HEK293 (cell line): Measurements from ENCODE around the gene MAP1LC3B2.
A peak's percentile ranks its signal among the peaks of the same experiment; 100 is the strongest.

Experiments used
- CTCF ChIA-PET: fragments of 350-600 bp; formaldehyde crosslinking; extraction: SDS; loops from one replicate; lab custom pipeline; 2021; ENCODE audit warnings: antibody characterized with exemption; lab: Yijun Ruan, JAX
- POLR2A ChIA-PET: fragments of 300-600 bp; formaldehyde crosslinking; extraction: SDS; loops from one replicate; lab custom pipeline; 2020; ENCODE audit warnings: antibody characterized with exemption, inconsistent platforms; lab: Yijun Ruan, JAX
- H3K27ac ChIP-seq: fragments of 200-500 bp; sonication (Bioruptor generic); 2 replicates; pipeline ENCODE4 v1.5.1; 2014; ENCODE audit warnings: low read depth, low read length, control low read depth, inconsistent platforms; ENCODE audit errors: extremely low read depth
- H3K36me3 ChIP-seq, 2 experiments: fragments of 200-500 bp in 1 of 2; sonication (Bioruptor generic) in 1 of 2; 1 replicate in 1 of 2; 2 replicates in 1 of 2; pipeline ENCODE4 v1.5.1; 2014 to 2017; ENCODE audit warnings: inconsistent platforms in 2 of 2, low read length in 2 of 2; ENCODE audit not compliant: control insufficient read depth in 2 of 2, insufficient read depth in 1 of 2
- H3K4me1 ChIP-seq: fragments of 200-500 bp; sonication (Bioruptor generic); 2 replicates; pipeline ENCODE4 v1.5.1; 2014; ENCODE audit warnings: mild to moderate bottlenecking, low read length, inconsistent platforms; ENCODE audit not compliant: control insufficient read depth, insufficient read depth
- H3K4me3 ChIP-seq: 2 replicates; pipeline ENCODE4 v1.5.1; 2011; ENCODE audit warnings: low read depth, mild to moderate bottlenecking, control low read depth, low read length, moderate library complexity
- H3K9me3 ChIP-seq: fragments of 200-500 bp; sonication (Bioruptor generic); 2 replicates; pipeline ENCODE4 v1.5.1; 2014; ENCODE audit warnings: low read depth, low read length, inconsistent platforms; ENCODE audit not compliant: control insufficient read depth, insufficient read depth
- BCL11A ChIP-seq: fragments of 450-650 bp; formaldehyde crosslinking; IDR thresholded peaks from 2 replicates; pipeline ENCODE4 v1.5.1; 2016; ENCODE audit warnings: low read depth, missing biosample characterization, missing genetic modification characterization
- FEZF1 ChIP-seq: fragments of 450-650 bp; formaldehyde crosslinking; IDR thresholded peaks from 2 replicates; pipeline ENCODE4 v1.5.1; 2016; ENCODE audit warnings: missing biosample characterization, missing genetic modification characterization
- KLF9 ChIP-seq: fragments of 450-650 bp; formaldehyde crosslinking; IDR thresholded peaks from 2 replicates; pipeline ENCODE4 v1.5.1; 2016; ENCODE audit warnings: missing biosample characterization, missing genetic modification characterization, low read depth
- MEIS1 ChIP-seq: sonication (generic); formaldehyde crosslinking; IDR thresholded peaks from 2 replicates; pipeline ENCODE4 v1.8.1; 2022; ENCODE audit warnings: missing genetic modification reagents, mild to moderate bottlenecking, borderline replicate concordance
- OSR2 ChIP-seq: fragments of 450-650 bp; formaldehyde crosslinking; IDR thresholded peaks from 2 replicates; pipeline ENCODE4 v1.5.1; 2016; ENCODE audit warnings: missing biosample characterization, missing genetic modification characterization
- SCRT2 ChIP-seq: fragments of 450-650 bp; formaldehyde crosslinking; IDR thresholded peaks from 2 replicates; pipeline ENCODE4 v1.5.1; 2016; ENCODE audit warnings: missing biosample characterization, missing genetic modification characterization
- SP7 ChIP-seq: fragments of 450-650 bp; formaldehyde crosslinking; IDR thresholded peaks from 2 replicates; pipeline ENCODE4 v1.5.1; 2016; ENCODE audit warnings: missing biosample characterization, missing genetic modification characterization
- ZBTB20 ChIP-seq: fragments of 450-650 bp; formaldehyde crosslinking; IDR thresholded peaks from 2 replicates; pipeline ENCODE4 v1.5.1; 2016; ENCODE audit warnings: missing biosample characterization, missing genetic modification characterization
- ZFHX2 ChIP-seq: fragments of 450-650 bp; formaldehyde crosslinking; conservative IDR thresholded peaks from 2 replicates; pipeline ENCODE4 v1.5.1; 2016; ENCODE audit warnings: missing biosample characterization, missing genetic modification characterization
- ZNF121 ChIP-seq: fragments of 450-650 bp; formaldehyde crosslinking; IDR thresholded peaks from 2 replicates; pipeline ENCODE4 v1.5.1; 2016; ENCODE audit warnings: missing biosample characterization, missing genetic modification characterization
- ZNF335 ChIP-seq: fragments of 450-650 bp; formaldehyde crosslinking; conservative IDR thresholded peaks from 2 replicates; pipeline ENCODE4 v1.5.1; 2016; ENCODE audit warnings: missing biosample characterization, missing genetic modification characterization
- ZNF366 ChIP-seq: fragments of 450-650 bp; formaldehyde crosslinking; conservative IDR thresholded peaks from 2 replicates; pipeline ENCODE4 v1.5.1; 2016; ENCODE audit warnings: missing biosample characterization, missing genetic modification characterization
- ZNF394 ChIP-seq: fragments of 450-650 bp; formaldehyde crosslinking; IDR thresholded peaks from 2 replicates; pipeline ENCODE4 v1.5.1; 2016; ENCODE audit warnings: missing biosample characterization, missing genetic modification characterization, mild to moderate bottlenecking, moderate library complexity, borderline replicate concordance
- ZNF600 ChIP-seq: fragments of 450-650 bp; formaldehyde crosslinking; IDR thresholded peaks from 2 replicates; pipeline ENCODE4 v1.5.1; 2016; ENCODE audit warnings: missing biosample characterization, missing genetic modification characterization
- ZNF623 ChIP-seq: fragments of 450-650 bp; formaldehyde crosslinking; IDR thresholded peaks from 2 replicates; pipeline ENCODE4 v1.5.1; 2016; ENCODE audit warnings: missing biosample characterization, missing genetic modification characterization
- ZNF701 ChIP-seq: fragments of 450-650 bp; formaldehyde crosslinking; IDR thresholded peaks from 2 replicates; pipeline ENCODE4 v1.5.1; 2016; ENCODE audit warnings: missing biosample characterization, missing genetic modification characterization
- ZNF830 ChIP-seq: fragments of 450-650 bp; IDR thresholded peaks from 2 replicates; pipeline ENCODE4 v1.5.0; 2018; ENCODE audit warnings: missing biosample characterization, missing genetic modification characterization, low read depth, mild to moderate bottlenecking, moderate library complexity
- ZSCAN30 ChIP-seq: fragments of 450-650 bp; IDR thresholded peaks from 2 replicates; pipeline ENCODE4 v1.5.1; 2018; ENCODE audit warnings: missing biosample characterization, mild to moderate bottlenecking, missing genetic modification characterization, moderate library complexity
- TF ChIP-seq, protein P1 (sequence below): fragments of 450-650 bp; formaldehyde crosslinking; IDR thresholded peaks from 2 replicates; pipeline ENCODE4 v1.5.1; 2017; ENCODE audit warnings: missing biosample characterization, missing genetic modification characterization
- TF ChIP-seq, protein P2 (sequence below): fragments of 450-650 bp; IDR thresholded peaks from 2 replicates; pipeline ENCODE4 v1.5.1; 2018; ENCODE audit warnings: missing biosample characterization, mild to moderate bottlenecking, missing genetic modification characterization
- TF ChIP-seq, protein P3 (sequence below): fragments of 450-650 bp; formaldehyde crosslinking; IDR thresholded peaks from 2 replicates; pipeline ENCODE4 v1.5.1; 2016; ENCODE audit warnings: missing biosample characterization, missing genetic modification characterization
- TF ChIP-seq, protein P4 (sequence below): fragments of 450-650 bp; formaldehyde crosslinking; IDR thresholded peaks from 2 replicates; pipeline ENCODE4 v1.5.1; 2016; ENCODE audit warnings: missing biosample characterization, missing genetic modification characterization

Gene MAP1LC3B2

DNA sequence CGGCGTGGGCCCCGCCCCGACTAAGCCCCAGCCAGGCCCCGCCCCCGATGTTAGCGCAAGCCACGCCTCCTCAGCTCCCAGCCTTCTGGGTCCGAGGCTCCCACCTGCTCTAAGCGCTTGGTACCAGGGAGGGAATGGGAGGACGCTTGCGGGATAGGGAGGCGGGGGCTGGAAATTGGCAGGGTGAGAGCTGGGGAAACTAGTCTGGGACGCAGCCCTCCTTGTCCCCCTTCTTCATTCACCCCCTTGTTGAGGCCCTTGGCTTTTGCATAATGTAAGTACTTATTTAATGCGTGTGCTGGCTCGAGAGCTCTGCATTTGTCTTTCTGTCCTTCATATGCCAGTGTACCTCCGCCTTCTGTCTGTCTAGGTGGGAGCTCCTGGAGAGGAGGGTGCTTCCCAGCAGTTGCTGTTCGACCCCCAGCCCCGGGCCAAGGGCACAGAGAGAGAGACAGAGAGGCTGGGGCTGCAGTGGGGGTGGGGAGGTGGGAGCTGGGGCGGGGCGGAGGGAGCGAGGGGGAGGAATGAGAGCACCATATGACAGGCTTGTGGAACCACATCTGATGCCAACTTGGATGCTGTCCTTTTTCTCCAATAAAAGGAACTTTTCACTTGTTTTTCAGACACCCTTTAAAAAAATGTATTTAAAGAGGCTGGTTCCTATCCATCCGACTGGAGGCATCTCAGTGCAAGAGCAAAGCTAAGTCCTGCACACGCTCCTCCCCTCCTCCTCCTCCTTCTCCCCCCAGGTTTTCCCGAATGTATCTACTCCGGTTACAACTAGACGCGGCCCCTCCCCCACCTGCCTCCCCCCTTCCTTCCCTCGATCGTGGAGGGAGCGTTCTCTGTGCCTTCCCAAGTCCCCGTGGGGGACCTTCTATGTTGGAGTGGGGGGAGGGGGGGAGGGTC lies 25.6 kb upstream of the MAP1LC3B2 start (continued):
- TF ChIP-seq ZFHX2 (peak; percentile 28; the same call in 1 of the 2 replicates), ZNF394 (tag by site-specific recombination) (0 out of 2 replicates have a peak, but pooled peaks have one; percentile 21), ZNF366 (tag by site-specific recombination) (peak; percentile 65; the same call in 1 of the 2 replicates)
- TF ChIP-seq, protein P1, sequence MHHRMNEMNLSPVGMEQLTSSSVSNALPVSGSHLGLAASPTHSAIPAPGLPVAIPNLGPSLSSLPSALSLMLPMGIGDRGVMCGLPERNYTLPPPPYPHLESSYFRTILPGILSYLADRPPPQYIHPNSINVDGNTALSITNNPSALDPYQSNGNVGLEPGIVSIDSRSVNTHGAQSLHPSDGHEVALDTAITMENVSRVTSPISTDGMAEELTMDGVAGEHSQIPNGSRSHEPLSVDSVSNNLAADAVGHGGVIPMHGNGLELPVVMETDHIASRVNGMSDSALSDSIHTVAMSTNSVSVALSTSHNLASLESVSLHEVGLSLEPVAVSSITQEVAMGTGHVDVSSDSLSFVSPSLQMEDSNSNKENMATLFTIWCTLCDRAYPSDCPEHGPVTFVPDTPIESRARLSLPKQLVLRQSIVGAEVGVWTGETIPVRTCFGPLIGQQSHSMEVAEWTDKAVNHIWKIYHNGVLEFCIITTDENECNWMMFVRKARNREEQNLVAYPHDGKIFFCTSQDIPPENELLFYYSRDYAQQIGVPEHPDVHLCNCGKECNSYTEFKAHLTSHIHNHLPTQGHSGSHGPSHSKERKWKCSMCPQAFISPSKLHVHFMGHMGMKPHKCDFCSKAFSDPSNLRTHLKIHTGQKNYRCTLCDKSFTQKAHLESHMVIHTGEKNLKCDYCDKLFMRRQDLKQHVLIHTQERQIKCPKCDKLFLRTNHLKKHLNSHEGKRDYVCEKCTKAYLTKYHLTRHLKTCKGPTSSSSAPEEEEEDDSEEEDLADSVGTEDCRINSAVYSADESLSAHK (tag by site-specific recombination) = no peak

DNA sequence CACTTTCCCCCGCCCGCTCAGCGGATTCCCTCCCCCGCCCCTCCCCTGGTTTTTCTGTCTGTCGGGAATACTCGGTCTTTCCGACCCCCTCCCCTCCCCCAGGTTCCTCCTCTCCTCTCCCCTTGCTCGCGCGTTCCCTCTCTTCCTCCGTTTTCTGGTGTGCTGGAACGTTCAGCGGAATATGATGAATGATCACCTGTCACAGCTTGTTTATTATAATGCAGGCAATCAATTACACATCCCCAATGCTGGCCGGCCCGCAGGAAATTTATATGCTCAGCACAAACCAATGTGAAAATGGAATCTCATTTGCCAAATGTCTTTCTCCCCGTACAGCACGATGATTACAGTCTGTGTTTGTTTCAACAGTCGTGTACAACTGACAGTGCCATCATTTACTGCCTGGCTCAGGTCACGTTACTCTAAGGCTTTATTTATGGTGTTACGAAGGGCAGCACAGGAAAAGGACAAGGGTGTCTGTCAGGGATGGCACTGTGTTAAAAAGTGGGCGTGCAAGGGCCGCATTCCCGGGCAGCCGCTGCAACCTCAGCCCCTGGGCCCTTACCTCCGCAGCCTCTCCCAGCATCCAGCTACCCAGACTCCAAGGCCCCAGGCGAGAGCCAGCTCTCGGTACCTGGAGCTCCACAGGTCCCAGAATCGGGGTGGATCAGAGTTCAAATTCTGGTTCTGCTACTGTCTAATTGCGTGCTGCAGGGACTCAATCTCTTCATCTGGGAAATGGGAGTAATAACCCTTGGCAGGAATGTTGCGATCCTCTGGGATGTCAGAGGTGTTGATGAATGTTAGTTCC lies 24.7 kb upstream of the MAP1LC3B2 start:
- Histone ChIP-seq H3K36me3 (no peaks in the 10 kb centered on the region), H3K27ac (peak overlapping the region; percentile 82), H3K4me1 (peaks cover 4% of the 10 kb centered on the region), H3K4me3 (peak overlapping the region; percentile 43), H3K9me3 (no peaks in the 10 kb centered on the region)
- ChIA-PET POLR2A (interaction anchor here (0.8 to 1.1 kb wide), 2 partner anchors 257 to 258 kb away, joined by 4 to 5 read pairs; partner anchors contain the start of gene MED13L), CTCF (no interaction called here)
- TF ChIP-seq MEIS1 (CRISPR knock-in tag) = no peak
- TF ChIP-seq, protein P2, sequence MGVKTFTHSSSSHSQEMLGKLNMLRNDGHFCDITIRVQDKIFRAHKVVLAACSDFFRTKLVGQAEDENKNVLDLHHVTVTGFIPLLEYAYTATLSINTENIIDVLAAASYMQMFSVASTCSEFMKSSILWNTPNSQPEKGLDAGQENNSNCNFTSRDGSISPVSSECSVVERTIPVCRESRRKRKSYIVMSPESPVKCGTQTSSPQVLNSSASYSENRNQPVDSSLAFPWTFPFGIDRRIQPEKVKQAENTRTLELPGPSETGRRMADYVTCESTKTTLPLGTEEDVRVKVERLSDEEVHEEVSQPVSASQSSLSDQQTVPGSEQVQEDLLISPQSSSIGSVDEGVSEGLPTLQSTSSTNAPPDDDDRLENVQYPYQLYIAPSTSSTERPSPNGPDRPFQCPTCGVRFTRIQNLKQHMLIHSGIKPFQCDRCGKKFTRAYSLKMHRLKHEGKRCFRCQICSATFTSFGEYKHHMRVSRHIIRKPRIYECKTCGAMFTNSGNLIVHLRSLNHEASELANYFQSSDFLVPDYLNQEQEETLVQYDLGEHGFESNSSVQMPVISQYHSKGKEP = 0 out of 2 replicates have a peak, but pooled peaks have one; percentile 25
- TF ChIP-seq ZNF600 (tag by site-specific recombination) = peak; percentile 78
- TF ChIP-seq, protein P3, sequence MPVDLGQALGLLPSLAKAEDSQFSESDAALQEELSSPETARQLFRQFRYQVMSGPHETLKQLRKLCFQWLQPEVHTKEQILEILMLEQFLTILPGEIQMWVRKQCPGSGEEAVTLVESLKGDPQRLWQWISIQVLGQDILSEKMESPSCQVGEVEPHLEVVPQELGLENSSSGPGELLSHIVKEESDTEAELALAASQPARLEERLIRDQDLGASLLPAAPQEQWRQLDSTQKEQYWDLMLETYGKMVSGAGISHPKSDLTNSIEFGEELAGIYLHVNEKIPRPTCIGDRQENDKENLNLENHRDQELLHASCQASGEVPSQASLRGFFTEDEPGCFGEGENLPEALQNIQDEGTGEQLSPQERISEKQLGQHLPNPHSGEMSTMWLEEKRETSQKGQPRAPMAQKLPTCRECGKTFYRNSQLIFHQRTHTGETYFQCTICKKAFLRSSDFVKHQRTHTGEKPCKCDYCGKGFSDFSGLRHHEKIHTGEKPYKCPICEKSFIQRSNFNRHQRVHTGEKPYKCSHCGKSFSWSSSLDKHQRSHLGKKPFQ = peak; percentile 50; the same call in 1 of the 2 replicates
- peak; percentile 91 for TF ChIP-seq SP7 (tag by site-specific recombination)
- TF ChIP-seq OSR2 (tag by site-specific recombination) = 0 out of 2 replicates have a peak, but pooled peaks have one; percentile 6
- TF ChIP-seq ZNF830 (tag by site-specific recombination) = no peak
- TF ChIP-seq SCRT2 (tag by site-specific recombination) = peak; percentile 56; the same call in 1 of the 2 replicates
- TF ChIP-seq, protein P4, sequence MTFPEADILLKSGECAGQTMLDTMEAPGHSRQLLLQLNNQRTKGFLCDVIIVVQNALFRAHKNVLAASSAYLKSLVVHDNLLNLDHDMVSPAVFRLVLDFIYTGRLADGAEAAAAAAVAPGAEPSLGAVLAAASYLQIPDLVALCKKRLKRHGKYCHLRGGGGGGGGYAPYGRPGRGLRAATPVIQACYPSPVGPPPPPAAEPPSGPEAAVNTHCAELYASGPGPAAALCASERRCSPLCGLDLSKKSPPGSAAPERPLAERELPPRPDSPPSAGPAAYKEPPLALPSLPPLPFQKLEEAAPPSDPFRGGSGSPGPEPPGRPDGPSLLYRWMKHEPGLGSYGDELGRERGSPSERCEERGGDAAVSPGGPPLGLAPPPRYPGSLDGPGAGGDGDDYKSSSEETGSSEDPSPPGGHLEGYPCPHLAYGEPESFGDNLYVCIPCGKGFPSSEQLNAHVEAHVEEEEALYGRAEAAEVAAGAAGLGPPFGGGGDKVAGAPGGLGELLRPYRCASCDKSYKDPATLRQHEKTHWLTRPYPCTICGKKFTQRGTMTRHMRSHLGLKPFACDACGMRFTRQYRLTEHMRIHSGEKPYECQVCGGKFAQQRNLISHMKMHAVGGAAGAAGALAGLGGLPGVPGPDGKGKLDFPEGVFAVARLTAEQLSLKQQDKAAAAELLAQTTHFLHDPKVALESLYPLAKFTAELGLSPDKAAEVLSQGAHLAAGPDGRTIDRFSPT = 0 out of 2 replicates have a peak, but pooled peaks have one; percentile 31
- peak; percentile 68 for TF ChIP-seq KLF9 (tag by site-specific recombination)
- TF ChIP-seq FEZF1 (tag by site-specific recombination) = peak; percentile 76
- peak; percentile 84; the same call in 1 of the 2 replicates for TF ChIP-seq ZBTB20 (tag by site-specific recombination)
- no peak for TF ChIP-seq ZNF623
- TF ChIP-seq ZNF701 (tag by site-specific recombination) = no peak
- TF ChIP-seq, protein P1 (tag by site-specific recombination) = 0 out of 2 replicates have a peak, but pooled peaks have one; percentile 9
- TF ChIP-seq ZNF121 = 0 out of 2 replicates have a peak, but pooled peaks have one; percentile 22
- peak; percentile 100 for TF ChIP-seq ZSCAN30 (tag by site-specific recombination)
- peak; percentile 83 for TF ChIP-seq ZNF335
- 0 out of 2 replicates have a peak, but pooled peaks have one; percentile 20 for TF ChIP-seq BCL11A
